Ovary (tissue), 9 donors: ENCODE measurements around the gene PTPRH. TPM values are rescaled to one million over a fixed set of nuclear protein-coding genes. Genes with fewer than 3 reads are reported as not detected.
"Not testable (repeated sequence)": the region's sequence is repeated elsewhere in the genome, so short reads cannot be mapped to it uniquely, and the experiment has no call there.

Experiments used
- DNase-seq, 5 donors: peaks; one replicate each; pipeline ENCODE4 v3.0.0-alpha.2; 2019 to 2020
- H3K27ac ChIP-seq, 2 donors: fragments of 200-600 bp; one replicate each; pipeline versions ENCODE4 v1.5.1 to v1.8.0; 2019 to 2022
- H3K27me3 ChIP-seq: fragments of 200-600 bp; one replicate; pipeline ENCODE4 v1.8.0; 2022
- H3K36me3 ChIP-seq: fragments of 200-600 bp; sonication (generic); one replicate; pipeline ENCODE4 v1.5.1; 2019
- H3K4me1 ChIP-seq: one replicate; pipeline ENCODE4 v1.8.1; 2013; ENCODE audit warnings: mild to moderate bottlenecking, moderate library complexity; ENCODE audit not compliant: insufficient read depth
- H3K4me3 ChIP-seq: fragments of 200-600 bp; sonication (generic); one replicate; pipeline ENCODE4 v1.5.1; 2017
- H3K9me3 ChIP-seq, 2 donors: fragments of 200-600 bp in 1 of 2; sonication (generic) in 1 of 2; one replicate each; pipeline versions ENCODE4 v1.5.1 to v1.8.1; 2013 to 2019; ENCODE audit warnings: mild to moderate bottlenecking in 1 of 2, moderate library complexity in 1 of 2
- CTCF ChIP-seq, 3 donors: fragments of 450-650 bp in 2 of 3; fragments of 200-600 bp in 1 of 3; IDR thresholded peaks; one replicate each; pipeline versions ENCODE4 v1.5.1 to v1.8.0; 2016 to 2022; ENCODE audit warnings: antibody characterized with exemption in 3 of 3, mild to moderate bottlenecking in 1 of 3
- EP300 ChIP-seq: sonication (generic); formaldehyde crosslinking; IDR thresholded peaks from one replicate; pipeline ENCODE4 v1.6.1; 2017; ENCODE audit warnings: antibody characterized with exemption
- POLR2A ChIP-seq: fragments of 450-650 bp; IDR thresholded peaks from one replicate; pipeline ENCODE4 v1.6.1; 2017; ENCODE audit warnings: antibody characterized with exemption, mild to moderate bottlenecking, moderate library complexity
- WGBS, 3 donors: extraction: QIAGEN DNeasy Blood & Tissue Kit in 1 of 3; methylation state at CpG; one replicate each; pipeline versions ENCODE4 v1.1.5 to v1.1.7; 2013 to 2017; 5-methylcytosine and 5-hydroxymethylcytosine counted together
- intact Hi-C, 4 donors: fragments of 100-400 bp; cut with DNase I; formaldehyde crosslinking; loops; one replicate each; pipeline versions ENCODE4 v1.11.0 to v1.15.1; 2022 to 2023
- polyA plus RNA-seq, 2 donors: library from polyadenylated mRNA; stranded (reverse); fragments of 200-250 nt in 1 of 2; fragments of 350-450 nt in 1 of 2; fragmentation: Illumina TruSeq in 1 of 2; extraction: RNeasy Lipid Tissue Mini Kit (QIAGEN cat#74804) in 1 of 2; gene quantifications; one replicate each; pipeline ENCODE4 v1.2.3, GENCODE V29; 2013 to 2014
- total RNA-seq, 7 donors: library from RNA; depleted of rRNA in 2 of 7; stranded (reverse); fragments of >200 nt in 2 of 7; fragmentation: NEBNext Ultra II Directional in 3 of 7; extraction: Animal tissue kit (Norgen Biotek cat#: 25700) in 3 of 7; gene quantifications; one replicate each; pipeline versions ENCODE4 v1.1.0 to v1.2.4, GENCODE V29; 2016 to 2023
- donor health status: DM: no; HTN: no; CAD: no; lungs with moderate emphysema.
- donor health status: DM: no; HTN: no; CAD: no.
- donor health status: Bipolar disorder and iron deficiency.
- donor health status: DM: yes; HTN: yes; CAD: no.
- donor health status: DM: no; HTN: no; CAD: no.
- donor health status: DM: yes; HTN: yes; CAD: no.

PTPRH gene
- total and polyA plus RNA-seq, 9 donors, result 0.23 to 4.6 (median 1.2) TPM

GRCh38 chr19:55174425-55175116, 34.7 kb downstream of the PTPRH start:
- Histone ChIP-seq H3K9me3 (no peaks in the 10 kb centered on the region), H3K36me3 (no peaks in the 10 kb centered on the region), H3K27ac (no peak overlapping the region), H3K4me1 (peaks cover 7% of the 10 kb centered on the region), H3K4me3 (no peak overlapping the region), H3K27me3 (peaks cover 5% of the 10 kb centered on the region)
- WGBS, 3 donors, result 40 to 58% (median 48%) methylated on average over 21 of the region's 21 CpGs
- intact Hi-C loops, result no loop called here
- TF ChIP-seq CTCF (IDR thresholded peaks at IDR 0.05), result no peak
- no peak for TF ChIP-seq EP300
- DNase-seq, result no peak

- Histone ChIP-seq H3K9me3 (no peaks in the 10 kb centered on the region), H3K36me3 (no peaks in the 10 kb centered on the region), H3K27ac (no peak overlapping the region), H3K4me1 (peaks cover 3% of the 10 kb centered on the region), H3K4me3 (peak overlapping the region; percentile 20), H3K27me3 (peaks cover 2% of the 10 kb centered on the region)
- 0 to 1% (median 1%) methylated on average over 32 to 37 of the region's 37 CpGs for WGBS, 3 donors
- intact Hi-C loops, result no loop called here
- DNase-seq, result peak in 2 of 5 donors; percentile 51 to 54
- TF ChIP-seq POLR2A, result no peak
- TF ChIP-seq EP300, result no peak
- no peak for TF ChIP-seq CTCF (IDR thresholded peaks at IDR 0.05)
Measured at GRCh38 chr19:55173714-55174409, 35.4 kb downstream of the PTPRH start.

- TF ChIP-seq CTCF (IDR thresholded peaks at IDR 0.05) (no peak), POLR2A (no peak), EP300 (no peak)
Measured at GRCh38 chr19:55173186-55173713, 36.1 kb downstream of the PTPRH start.

GRCh38 chr19:55172741-55173140, 36.6 kb downstream of the PTPRH start:
- H3K9me3 ChIP-seq, result no peaks in the 10 kb centered on the region
- H3K27me3 ChIP-seq, result peaks cover 2% of the 10 kb centered on the region
- no peak overlapping the region for H3K4me3 ChIP-seq
- no peaks in the 10 kb centered on the region for H3K36me3 ChIP-seq
- intact Hi-C loops, result no loop called here
- 6 to 17% (median 12%) methylated on average over 12 of the region's 12 CpGs for WGBS, 3 donors
- no peak overlapping the region for H3K27ac ChIP-seq
- peaks cover 1% of the 10 kb centered on the region for H3K4me1 ChIP-seq
- DNase-seq, result no peak
- TF ChIP-seq CTCF (IDR thresholded peaks at IDR 0.05), result no peak

More at GRCh38 chr19:55173186-55173713, 36.1 kb downstream of the PTPRH start:
- intact Hi-C loops, result no loop called here
- H3K4me3 ChIP-seq, result peak overlapping the region; percentile 20
- H3K4me1 ChIP-seq, result peaks cover 1% of the 10 kb centered on the region
- no peaks in the 10 kb centered on the region for H3K36me3 ChIP-seq
- WGBS, 3 donors, result 1 to 2% (median 2%) methylated on average over 22 to 32 of the region's 32 CpGs
- no peak for DNase-seq
- H3K27ac ChIP-seq, result no peak overlapping the region
- H3K27me3 ChIP-seq, result peaks cover 2% of the 10 kb centered on the region
- no peaks in the 10 kb centered on the region for H3K9me3 ChIP-seq

- intact Hi-C loops, DNase-seq, H3K4me1 ChIP-seq, H3K9me3 ChIP-seq, H3K27me3 ChIP-seq, H3K4me3 ChIP-seq, H3K36me3 ChIP-seq, H3K27ac ChIP-seq: not testable (repeated sequence)
- WGBS, 3 donors, result 37 to 61% (median 58%) methylated on average over 9 of the region's 9 CpGs
Measured at GRCh38 chr19:55172318-55172717, 37.0 kb downstream of the PTPRH start.
